ENCODE results near the gene TMEM39B. TPM values are rescaled to one million over a fixed set of nuclear protein-coding genes. Genes with fewer than 3 reads are reported as not detected.
"Not testable (repeated sequence)": the region's sequence is repeated elsewhere in the genome, so short reads cannot be mapped to it uniquely, and the experiment has no call there.

Gene TMEM39B
- total and polyA plus RNA-seq, 8 donors, result 2.2 to 9.7 (median 4.7) TPM; not detected in 1

GRCh38 chr1:32056598-32056997 lies 16.1 kb upstream of the TMEM39B start:
- Histone ChIP-seq H3K27me3 (no peaks in the 10 kb centered on the region), H3K36me3 (peaks cover 0 to 100% (median 71%) of the 10 kb centered on the region in 4 donors), H3K9me3 (no peaks in the 10 kb centered on the region), H3K27ac (no peak overlapping the region), H3K4me1 (no peaks in the 10 kb centered on the region), H3K4me3 (no peak overlapping the region)
- no peak for DNase-seq
- WGBS, 5 donors, result 93 to 100% (median 100%) methylated on average over 1 of the region's 1 CpG
- TF ChIP-seq CTCF (IDR thresholded peaks at IDR 0.05), result no peak
- no peak for TF ChIP-seq EP300 (IDR thresholded peaks at IDR 0.05)
- no peak for TF ChIP-seq POLR2A (IDR thresholded peaks at IDR 0.05)
- TF ChIP-seq POLR2AphosphoS5 (IDR thresholded peaks at IDR 0.05), result no peak
- intact Hi-C loops (cut with DNase I; ENCODE audit: low total_unique reads), result no loop called here

- Histone ChIP-seq H3K36me3 (peaks cover 2 to 67% (median 35%) of the 10 kb centered on the region in 4 donors), H3K4me1 (peaks cover 7 to 16% (median 12%) of the 10 kb centered on the region in 4 donors), H3K4me3 (no peak overlapping the region), H3K9me3 (no peaks in the 10 kb centered on the region), H3K27ac (no peak overlapping the region), H3K27me3 (no peaks in the 10 kb centered on the region)
- intact Hi-C loops (cut with DNase I; ENCODE audit: low total_unique reads), result loop anchor here (10.0 kb wide), 1 partner anchor 46 kb away; the partner anchor contains the start of gene KHDRBS1
- TF ChIP-seq POLR2AphosphoS5 (IDR thresholded peaks at IDR 0.05) (no peak), EP300 (IDR thresholded peaks at IDR 0.05) (no peak), POLR2A (IDR thresholded peaks at IDR 0.05) (no peak), CTCF (IDR thresholded peaks at IDR 0.05) (no peak)
- DNase-seq, result no peak
These were observed 11.8 kb upstream of the TMEM39B start for GRCh38 chr1:32060914-32061313.

GRCh38 chr1:32062867-32063230 lies 9.9 kb upstream of the TMEM39B start:
- DNase-seq, result no peak
- Histone ChIP-seq H3K27me3 (no peaks in the 10 kb centered on the region), H3K27ac (peak overlapping the region in 4 of 5 donors; percentile 12 to 61 (median 35)), H3K4me1 (peaks cover 11 to 34% (median 23%) of the 10 kb centered on the region in 4 donors), H3K9me3 (no peaks in the 10 kb centered on the region), H3K36me3 (peaks cover 2 to 48% (median 26%) of the 10 kb centered on the region in 4 donors), H3K4me3 (no peak overlapping the region)
- intact Hi-C loops (cut with DNase I; ENCODE audit: low total_unique reads), result loop anchor here (10.0 kb wide), 1 partner anchor 48 kb away; the partner anchor contains the start of gene KHDRBS1
- no peak for TF ChIP-seq POLR2AphosphoS5 (IDR thresholded peaks at IDR 0.05)
- TF ChIP-seq POLR2A (IDR thresholded peaks at IDR 0.05), result no peak
- TF ChIP-seq CTCF (IDR thresholded peaks at IDR 0.05), result no peak
- TF ChIP-seq EP300 (IDR thresholded peaks at IDR 0.05), result no peak
- 68 to 85% (median 75%) methylated on average over 4 of the region's 4 CpGs for WGBS, 5 donors

GRCh38 chr1:32063261-32063681 lies 9.5 kb upstream of the TMEM39B start:
- intact Hi-C loops (cut with DNase I; ENCODE audit: low total_unique reads), result loop anchor here (10.0 kb wide), 1 partner anchor 48 kb away; the partner anchor contains the start of gene KHDRBS1

GRCh38 chr1:32065613-32066488 lies 6.9 kb upstream of the TMEM39B start:
- DNase-seq, H3K4me3 ChIP-seq, H3K27me3 ChIP-seq, H3K9me3 ChIP-seq: not testable (repeated sequence)
- 67 to 82% (median 69%) methylated on average over 20 to 21 of the region's 21 CpGs for WGBS, 5 donors
- peaks cover 0 to 18% (median 5%) of the 10 kb centered on the region in 4 donors for H3K36me3 ChIP-seq
- intact Hi-C loops (cut with DNase I; ENCODE audit: low total_unique reads), result loop anchor here (10.0 kb wide), 1 partner anchor 51 kb away; the partner anchor contains the start of gene KHDRBS1
- peaks cover 11 to 44% (median 28%) of the 10 kb centered on the region in 4 donors for H3K4me1 ChIP-seq
- peak overlapping the region in 3 of 5 donors; percentile 30 to 58 (median 57) for H3K27ac ChIP-seq

More at GRCh38 chr1:32063261-32063681, 9.5 kb upstream of the TMEM39B start:
- no peak for TF ChIP-seq POLR2AphosphoS5 (IDR thresholded peaks at IDR 0.05)
- TF ChIP-seq EP300 (IDR thresholded peaks at IDR 0.05), result no peak
- TF ChIP-seq CTCF (IDR thresholded peaks at IDR 0.05), result peak in 5 of 7 experiments; percentile 43 to 66 (median 54)
- TF ChIP-seq POLR2A (IDR thresholded peaks at IDR 0.05), result no peak
- 17 to 30% (median 23%) methylated on average over 1 of the region's 1 CpG for WGBS, 5 donors
- no peaks in the 10 kb centered on the region for H3K9me3 ChIP-seq
- H3K36me3 ChIP-seq, result peaks cover 2 to 43% (median 24%) of the 10 kb centered on the region in 4 donors
- H3K27me3 ChIP-seq, result no peaks in the 10 kb centered on the region
- H3K4me1 ChIP-seq, result peaks cover 11 to 38% (median 27%) of the 10 kb centered on the region in 4 donors
- peak in 1 of 2 donors; percentile 81 for DNase-seq
- H3K27ac ChIP-seq, result peak overlapping the region in 4 of 5 donors; percentile 12 to 61 (median 35)
- no peak overlapping the region for H3K4me3 ChIP-seq
